ENCODE results near the gene LRGUK.

LRGUK gene

GRCh38 chr7:134105841-134106240 is 21.3 kb upstream of the LRGUK start:
- Histone ChIP-seq H3K9me3 (ENCODE audit: control insufficient read depth, low read length) (no peaks in the 10 kb centered on the region), H3K9ac (no peak overlapping the region), H3K4me1 (no peaks in the 10 kb centered on the region), H3K36me3 (ENCODE audit: control insufficient read depth, insufficient read depth, low read length) (no peaks in the 10 kb centered on the region), H3K79me2 (no peaks in the 10 kb centered on the region), H2AFZ (no peak overlapping the region), H3K27ac (no peak overlapping the region), H3K4me2 (ENCODE audit: low read length) (no peak overlapping the region), H3K27me3 (ENCODE audit: control insufficient read depth, insufficient read depth, low read length) (no peaks in the 10 kb centered on the region), H3K4me3 (ENCODE audit: low read depth, low read length) (no peak overlapping the region)
- no peak for TF ChIP-seq CTCF (IDR thresholded peaks at IDR 0.05)

GRCh38 chr7:134108802-134109201 is 18.3 kb upstream of the LRGUK start:
- H3K9me3 ChIP-seq (ENCODE audit: control insufficient read depth, low read length): no peaks in the 10 kb centered on the region
- H3K4me3 ChIP-seq (ENCODE audit: low read depth, low read length): no peak overlapping the region
- no peaks in the 10 kb centered on the region for H3K36me3 ChIP-seq (ENCODE audit: control insufficient read depth, insufficient read depth, low read length)
- no peak for TF ChIP-seq CTCF (IDR thresholded peaks at IDR 0.05)
- no peaks in the 10 kb centered on the region for H3K27me3 ChIP-seq (ENCODE audit: control insufficient read depth, insufficient read depth, low read length)
- H3K4me2 ChIP-seq (ENCODE audit: low read length): no peak overlapping the region
- H3K27ac ChIP-seq: no peak overlapping the region
- no peak overlapping the region for H3K9ac ChIP-seq
- H3K79me2 ChIP-seq: no peaks in the 10 kb centered on the region
- H3K4me1 ChIP-seq: no peaks in the 10 kb centered on the region
- no peak overlapping the region for H2AFZ ChIP-seq

- Histone ChIP-seq H3K4me2 (ENCODE audit: low read length) (no peak overlapping the region), H3K4me1 (no peaks in the 10 kb centered on the region), H3K9me3 (ENCODE audit: control insufficient read depth, low read length) (no peaks in the 10 kb centered on the region), H3K27me3 (ENCODE audit: control insufficient read depth, insufficient read depth, low read length) (no peaks in the 10 kb centered on the region), H3K27ac (no peak overlapping the region), H3K79me2 (no peaks in the 10 kb centered on the region), H3K36me3 (ENCODE audit: control insufficient read depth, insufficient read depth, low read length) (no peaks in the 10 kb centered on the region), H3K9ac (no peak overlapping the region), H3K4me3 (ENCODE audit: low read depth, low read length) (no peak overlapping the region), H2AFZ (no peak overlapping the region)
- no peak for TF ChIP-seq CTCF (IDR thresholded peaks at IDR 0.05)
Measured at GRCh38 chr7:134113655-134114054, 13.5 kb upstream of the LRGUK start.

GRCh38 chr7:134114992-134115391 is 12.1 kb upstream of the LRGUK start:
- H3K4me2 ChIP-seq (ENCODE audit: low read length): no peak overlapping the region
- H3K27ac ChIP-seq: no peak overlapping the region
- no peaks in the 10 kb centered on the region for H3K27me3 ChIP-seq (ENCODE audit: control insufficient read depth, insufficient read depth, low read length)
- H3K36me3 ChIP-seq (ENCODE audit: control insufficient read depth, insufficient read depth, low read length): no peaks in the 10 kb centered on the region
- no peaks in the 10 kb centered on the region for H3K9me3 ChIP-seq (ENCODE audit: control insufficient read depth, low read length)
- H3K9ac ChIP-seq: no peak overlapping the region
- H3K79me2 ChIP-seq: no peaks in the 10 kb centered on the region
- H2AFZ ChIP-seq: no peak overlapping the region
- TF ChIP-seq CTCF (IDR thresholded peaks at IDR 0.05): no peak
- H3K4me3 ChIP-seq (ENCODE audit: low read depth, low read length): no peak overlapping the region
- H3K4me1 ChIP-seq: no peaks in the 10 kb centered on the region

- Histone ChIP-seq H3K27me3 (ENCODE audit: control insufficient read depth, insufficient read depth, low read length) (no peaks in the 10 kb centered on the region), H3K4me2 (ENCODE audit: low read length) (no peak overlapping the region), H3K27ac (no peak overlapping the region), H3K79me2 (no peaks in the 10 kb centered on the region), H3K4me3 (ENCODE audit: low read depth, low read length) (no peak overlapping the region), H3K9ac (no peak overlapping the region), H3K9me3 (ENCODE audit: control insufficient read depth, low read length) (no peaks in the 10 kb centered on the region), H2AFZ (no peak overlapping the region), H3K36me3 (ENCODE audit: control insufficient read depth, insufficient read depth, low read length) (no peaks in the 10 kb centered on the region), H3K4me1 (no peaks in the 10 kb centered on the region)
- TF ChIP-seq CTCF (IDR thresholded peaks at IDR 0.05): no peak
Measured at GRCh38 chr7:134120405-134120804, 6.7 kb upstream of the LRGUK start.
